Spleen (tissue), 7 donors: ENCODE data around the gene GOLGA3.
"Not testable (repeated sequence)": the region's sequence is repeated elsewhere in the genome, so short reads cannot be mapped to it uniquely, and the experiment has no call there.

ENCODE experiments used
- POLR2A ChIP-seq, 3 donors: fragments of 450-650 bp; IDR thresholded peaks; one replicate each; pipeline ENCODE4 v1.5.1; 2017; ENCODE audit warnings: antibody characterized with exemption in 3 of 3, mild to moderate bottlenecking in 1 of 3
- POLR2AphosphoS5 ChIP-seq, 3 donors: sonication (generic); formaldehyde crosslinking; IDR thresholded peaks; one replicate each; pipeline ENCODE4 v1.5.1; 2017; ENCODE audit warnings: antibody characterized with exemption in 3 of 3
- TF ChIP-seq, protein P1 (sequence below), 11 experiments: fragments of 200-600 bp in 7 of 11; fragments of 450-650 bp in 4 of 11; sonication (generic) in 4 of 11; IDR thresholded peaks in 8 of 11; conservative IDR thresholded peaks in 3 of 11; 1 replicate in 7 of 11; 2 replicates in 4 of 11; pipeline versions ENCODE4 v1.4.0 to v1.8.0; 2016 to 2021; ENCODE audit warnings: antibody characterized with exemption in 11 of 11, inconsistent platforms in 4 of 11, mild to moderate bottlenecking in 1 of 11
- donor health status: DM: no; HTN: no; CAD: no; lungs with moderate emphysema.
- donor health status: DM: no; HTN: no; CAD: no.
- donor health status: DM: no; HTN: no; CAD: no.

GRCh38 chr12:132857019-132857418 lies 28.4 kb upstream of the GOLGA3 start:
- TF ChIP-seq, protein P1, sequence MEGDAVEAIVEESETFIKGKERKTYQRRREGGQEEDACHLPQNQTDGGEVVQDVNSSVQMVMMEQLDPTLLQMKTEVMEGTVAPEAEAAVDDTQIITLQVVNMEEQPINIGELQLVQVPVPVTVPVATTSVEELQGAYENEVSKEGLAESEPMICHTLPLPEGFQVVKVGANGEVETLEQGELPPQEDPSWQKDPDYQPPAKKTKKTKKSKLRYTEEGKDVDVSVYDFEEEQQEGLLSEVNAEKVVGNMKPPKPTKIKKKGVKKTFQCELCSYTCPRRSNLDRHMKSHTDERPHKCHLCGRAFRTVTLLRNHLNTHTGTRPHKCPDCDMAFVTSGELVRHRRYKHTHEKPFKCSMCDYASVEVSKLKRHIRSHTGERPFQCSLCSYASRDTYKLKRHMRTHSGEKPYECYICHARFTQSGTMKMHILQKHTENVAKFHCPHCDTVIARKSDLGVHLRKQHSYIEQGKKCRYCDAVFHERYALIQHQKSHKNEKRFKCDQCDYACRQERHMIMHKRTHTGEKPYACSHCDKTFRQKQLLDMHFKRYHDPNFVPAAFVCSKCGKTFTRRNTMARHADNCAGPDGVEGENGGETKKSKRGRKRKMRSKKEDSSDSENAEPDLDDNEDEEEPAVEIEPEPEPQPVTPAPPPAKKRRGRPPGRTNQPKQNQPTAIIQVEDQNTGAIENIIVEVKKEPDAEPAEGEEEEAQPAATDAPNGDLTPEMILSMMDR (IDR thresholded peaks at IDR 0.05 in 8 of 11, conservative IDR thresholded peaks at IDR 0.05 in 3 of 11): not testable (repeated sequence)
- TF ChIP-seq POLR2A, POLR2AphosphoS5 (IDR thresholded peaks at IDR 0.05): not testable (repeated sequence)
